DMS114 treated with DMSO at 0.1 percent for 48 hours (cell line): ENCODE data around the gene CDK7.
"Not testable (repeated sequence)": the region's sequence is repeated elsewhere in the genome, so short reads cannot be mapped to it uniquely, and the experiment has no call there.

ENCODE experiments used
- DNase-seq: peaks from one replicate; lab custom pipeline; 2025; ENCODE audit not compliant: unreplicated experiment; lab: John Stamatoyannopoulos, UW

CDK7 gene

DNA sequence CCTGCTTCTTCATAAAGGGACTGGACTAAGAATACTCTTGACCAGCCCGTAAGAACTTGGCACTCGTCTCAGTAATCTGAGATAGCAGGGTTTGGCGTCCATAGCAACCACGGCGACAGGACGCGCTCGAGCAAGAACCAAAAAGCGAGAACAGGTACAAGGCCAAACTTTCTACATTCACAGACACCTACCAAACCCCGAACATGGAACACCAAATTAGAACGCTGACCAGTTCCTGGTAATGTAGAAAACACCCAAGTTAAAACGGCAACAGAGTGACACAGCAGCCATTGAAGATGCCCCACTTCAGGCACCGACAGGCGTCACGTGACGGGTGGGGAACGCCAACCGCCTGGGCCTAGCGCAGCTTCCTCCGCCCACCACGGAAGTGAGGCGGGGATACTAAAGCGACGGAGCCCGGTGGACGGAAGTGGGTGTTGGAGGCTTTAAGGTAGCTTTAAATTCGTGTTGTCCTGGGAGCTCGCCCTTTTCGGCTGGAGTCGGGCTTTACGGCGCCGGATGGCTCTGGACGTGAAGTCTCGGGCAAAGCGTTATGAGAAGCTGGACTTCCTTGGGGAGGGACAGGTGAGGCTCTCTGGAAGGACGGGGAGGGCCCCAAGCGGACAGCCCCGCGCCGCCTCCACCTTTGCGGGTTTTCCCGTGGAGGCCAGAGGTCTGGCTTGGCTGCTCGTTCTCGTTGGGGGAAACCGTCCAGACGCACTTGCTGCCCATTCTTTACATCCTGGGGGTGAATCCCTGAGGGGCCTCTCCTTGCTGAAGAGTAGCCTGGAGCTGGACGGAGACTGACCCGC is at the start of gene CDK7:
Gene CDK7 (plus strand): TSS at position 430 of the 812 bp plus-strand sequence. CDS start 90 bp downstream, at position 520.
- DNase-seq = peak; percentile 92

DNA sequence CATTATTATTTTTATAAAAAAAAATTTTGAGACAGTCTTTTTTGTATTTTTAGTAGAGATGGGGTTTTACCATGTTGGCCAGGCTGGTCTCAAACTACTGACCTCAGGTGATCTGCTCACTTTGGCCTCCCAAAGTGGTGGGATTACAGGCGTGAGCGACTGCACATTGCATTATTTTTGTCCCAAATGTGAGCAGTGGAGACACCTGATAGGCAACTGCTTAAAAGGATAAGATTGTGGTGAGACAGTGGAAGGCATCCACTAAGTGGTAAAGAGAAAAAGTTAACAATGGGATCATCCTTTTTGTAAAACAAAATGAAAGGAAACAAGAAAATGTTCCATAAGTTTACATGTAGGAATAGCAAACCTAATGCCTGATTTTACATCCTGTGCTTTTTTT is 47.3 kb upstream of the CDK7 start:
- DNase-seq = no peak

DNA sequence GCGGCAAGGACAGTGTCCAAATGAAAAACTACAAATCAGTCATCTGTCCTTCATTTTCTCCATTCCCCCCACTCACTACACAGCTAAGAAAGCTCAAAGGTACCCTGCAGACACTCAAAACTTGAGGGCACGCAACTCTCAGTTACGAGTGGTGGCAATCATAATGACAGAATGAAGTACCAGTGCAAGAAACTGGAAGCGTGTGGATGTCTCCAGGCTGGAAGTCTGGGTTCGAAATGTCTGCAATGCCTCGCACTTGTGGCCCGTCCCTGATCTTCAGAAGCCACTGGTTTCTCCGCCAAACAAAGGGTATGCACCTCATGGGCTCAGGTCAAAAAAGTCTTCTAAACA is 45.9 kb upstream of the CDK7 start:
- no peak for DNase-seq

DNA sequence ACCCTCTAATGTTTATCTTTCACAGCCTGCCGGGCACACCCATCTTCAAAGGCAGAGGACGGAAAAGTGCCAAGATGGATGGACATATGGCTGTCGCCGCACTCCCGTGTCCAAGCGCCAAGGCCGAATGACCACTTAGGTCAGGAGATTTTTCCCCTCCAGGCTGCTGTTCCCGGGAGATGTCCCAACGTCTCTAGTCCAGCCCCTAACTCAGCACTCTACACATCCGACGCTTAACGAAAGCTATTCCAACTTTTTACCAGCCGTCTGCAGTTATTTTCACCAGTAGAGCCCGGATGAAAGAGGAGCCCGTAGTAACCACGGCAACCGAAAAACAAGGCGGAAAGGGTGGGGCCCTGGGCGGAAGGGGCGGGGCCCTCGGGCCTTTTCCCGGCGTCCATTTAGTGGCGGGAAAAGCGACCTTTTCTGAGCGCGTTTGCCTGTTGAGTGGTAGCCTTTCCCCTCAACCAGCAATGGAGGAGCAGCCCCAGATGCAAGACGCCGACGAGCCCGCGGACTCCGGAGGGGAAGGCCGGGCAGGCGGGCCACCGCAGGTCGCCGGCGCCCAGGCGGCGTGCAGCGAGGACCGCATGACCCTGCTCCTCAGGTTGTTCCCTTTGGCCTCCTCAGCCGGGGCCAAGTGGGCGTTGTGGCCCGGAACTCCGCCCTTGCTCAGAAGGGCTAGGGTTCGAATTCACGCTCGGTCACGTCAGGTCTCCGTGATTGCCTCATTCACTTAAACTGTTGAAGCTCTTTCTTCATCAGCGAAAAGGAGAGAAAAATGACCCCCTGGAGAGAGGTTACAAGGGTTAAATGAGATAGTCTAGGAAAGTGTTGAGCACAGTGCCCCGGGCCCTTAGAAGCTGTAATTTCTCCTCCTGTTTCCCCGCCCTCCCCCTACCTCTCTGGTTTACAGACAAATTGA is 45.3 kb upstream of the CDK7 start, which contains the start of gene CENPH:
Gene CENPH (plus strand): TSS at position 422 of the 925 bp plus-strand sequence. CDS start 52 bp downstream, at position 474.
- peak; percentile 93 for DNase-seq

DNA sequence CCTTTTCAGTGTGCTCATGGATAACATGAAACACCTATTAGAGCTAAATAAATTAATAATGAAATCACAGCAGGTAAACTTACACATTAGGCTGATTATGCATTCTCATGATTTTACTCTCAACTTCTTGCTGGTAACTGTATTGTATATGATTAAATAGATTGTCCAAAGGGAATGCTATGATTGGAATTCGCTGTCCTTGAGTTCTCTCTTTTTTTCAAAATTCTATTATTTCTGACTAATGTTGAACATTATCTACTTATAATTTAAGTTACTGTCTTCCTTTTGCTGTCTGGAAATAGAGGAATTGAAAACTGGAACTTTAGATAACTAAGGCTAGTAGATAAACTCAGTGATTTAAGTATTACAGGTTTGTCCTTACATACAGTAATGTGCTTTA is 32.2 kb upstream of the CDK7 start:
- DNase-seq = no peak

DNA sequence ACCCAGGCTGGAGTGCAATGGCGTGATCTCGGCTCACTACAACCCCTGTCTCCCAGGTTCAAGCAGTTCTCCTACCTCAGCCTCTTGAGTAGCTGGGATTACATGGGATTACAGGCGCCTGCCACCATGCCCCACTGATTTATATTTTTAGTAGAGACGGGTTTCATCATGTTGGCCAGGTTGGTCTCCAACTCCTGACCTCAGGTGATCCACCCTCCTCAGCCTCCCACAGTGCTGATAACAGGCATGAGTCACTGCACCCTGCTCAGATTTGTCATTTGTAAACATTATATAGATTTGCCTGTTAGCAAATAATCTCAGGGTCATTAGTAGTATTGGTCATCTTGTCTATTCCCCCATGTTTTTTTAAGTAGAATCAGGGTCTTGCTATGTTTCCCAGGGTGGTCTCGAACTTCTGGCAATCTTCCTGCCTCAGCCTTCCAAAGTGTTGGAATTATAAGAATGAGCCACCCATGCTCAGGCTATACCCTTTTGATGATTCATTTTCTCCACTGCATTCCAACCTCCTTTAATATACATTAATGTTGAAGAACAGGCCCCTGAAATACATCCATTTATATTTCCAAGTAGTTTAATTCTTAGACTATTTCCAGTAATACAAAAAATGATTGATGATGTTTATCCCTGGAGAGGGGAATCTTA is 28.0 kb upstream of the CDK7 start:
- no peak for DNase-seq

DNA sequence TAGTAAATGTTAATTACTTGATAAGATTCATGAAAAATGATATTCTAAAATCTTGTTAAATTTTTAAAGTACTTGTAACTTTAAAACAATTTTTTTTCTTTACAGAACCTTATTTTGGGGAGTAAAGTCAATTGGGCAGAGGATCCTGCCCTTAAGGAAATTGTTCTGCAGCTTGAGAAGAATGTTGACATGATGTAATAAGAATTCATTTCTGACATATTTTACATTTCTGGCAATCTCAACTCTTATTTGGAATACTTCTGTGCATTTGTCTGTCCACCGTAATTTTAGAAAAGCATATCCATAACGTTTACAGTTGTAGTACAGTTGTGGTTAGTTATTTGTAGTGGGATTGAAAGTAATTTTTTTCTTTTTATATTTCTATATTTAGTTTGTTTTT is 25.1 kb upstream of the CDK7 start:
- no peak for DNase-seq

DNA sequence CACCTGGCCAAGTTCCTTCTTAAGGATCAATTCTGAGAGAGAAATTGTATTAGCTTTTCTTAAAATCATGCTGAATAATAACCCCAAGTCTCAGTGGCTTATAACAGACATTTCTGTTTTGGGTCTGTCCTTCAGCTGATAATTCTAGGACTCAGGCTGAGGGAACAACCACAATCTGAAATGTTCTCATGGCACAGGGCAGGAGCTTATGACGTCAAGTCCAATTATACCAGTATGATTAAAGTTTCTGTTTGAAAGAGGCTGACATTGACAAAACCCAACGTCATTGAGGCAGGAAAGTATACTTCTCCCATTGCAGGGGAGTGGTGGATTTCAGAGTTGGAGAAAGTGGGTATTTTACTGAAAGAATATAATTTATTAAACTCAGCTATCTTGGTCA is 23.5 kb upstream of the CDK7 start:
- no peak for DNase-seq

DNA sequence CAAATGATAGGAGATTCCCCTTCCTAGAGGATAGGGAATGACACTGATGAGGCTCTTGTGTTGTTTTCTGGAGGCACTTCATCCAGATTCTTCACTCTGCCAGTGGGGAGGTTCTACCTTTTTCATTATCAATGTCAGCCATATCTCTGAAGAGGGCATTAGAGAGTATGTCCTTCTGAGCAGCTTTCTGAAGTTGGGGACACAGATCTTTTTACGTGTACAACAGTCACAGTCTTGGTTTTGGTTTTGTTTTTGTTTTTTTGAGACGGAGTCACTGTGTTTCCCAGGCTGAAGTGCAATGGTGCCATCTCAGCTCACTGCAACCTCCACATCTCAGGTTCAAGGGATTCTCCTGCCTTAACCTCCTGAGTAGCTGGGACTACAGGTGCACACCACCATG is 22.7 kb upstream of the CDK7 start:
- no peak for DNase-seq

DNA sequence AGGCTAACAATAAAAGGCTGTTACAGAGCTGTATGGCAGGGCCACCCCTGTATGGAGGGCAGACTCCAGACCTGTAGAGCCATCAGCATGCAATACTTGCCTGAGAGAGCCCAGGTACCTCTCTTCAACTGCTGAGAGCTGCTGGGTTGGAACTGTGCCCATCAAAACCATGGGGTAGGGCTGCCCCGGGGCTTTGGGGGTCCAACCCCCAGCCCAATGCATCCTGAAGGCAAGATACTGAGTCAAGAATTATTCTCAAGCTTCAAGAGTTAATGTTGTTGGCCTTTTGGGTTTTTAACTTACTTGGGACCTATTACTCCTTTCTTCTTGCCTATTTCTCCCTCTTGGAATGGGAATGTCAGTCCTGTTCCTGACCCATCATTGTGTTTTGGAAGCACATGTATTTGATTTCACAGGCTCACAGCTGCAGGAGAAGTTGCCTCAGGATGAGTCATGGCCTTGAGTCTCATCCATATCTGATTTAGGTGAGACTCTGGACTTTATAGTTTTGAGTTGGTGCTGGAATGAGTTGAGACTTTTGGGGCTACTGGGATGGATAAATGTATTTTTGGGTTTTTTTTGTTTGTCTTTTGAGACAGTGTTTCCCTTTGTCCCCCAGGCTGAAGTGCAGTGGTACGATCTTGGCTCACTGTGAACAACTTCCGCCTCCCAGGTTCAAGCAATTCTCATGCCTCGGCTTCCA is 21.0 kb upstream of the CDK7 start:
- no peak for DNase-seq

DNA sequence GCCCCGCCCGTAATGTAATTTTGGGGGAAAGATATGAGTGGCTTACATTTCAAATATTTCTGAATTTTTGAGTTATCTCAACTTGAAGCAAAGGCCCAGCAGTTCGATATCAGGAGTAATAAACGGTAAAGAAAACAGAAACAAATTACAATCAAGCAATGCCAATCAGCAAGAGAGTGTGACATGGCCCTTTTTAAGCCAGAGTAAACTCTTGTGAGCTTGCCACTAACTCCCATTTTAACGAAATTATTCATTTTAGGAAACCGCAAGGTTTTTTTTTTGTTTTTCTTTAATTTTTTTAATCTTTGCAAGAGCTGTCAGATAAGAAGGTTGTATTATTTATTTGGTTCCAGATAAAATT is 17.6 kb upstream of the CDK7 start:
- peak; percentile 56 for DNase-seq

DNA sequence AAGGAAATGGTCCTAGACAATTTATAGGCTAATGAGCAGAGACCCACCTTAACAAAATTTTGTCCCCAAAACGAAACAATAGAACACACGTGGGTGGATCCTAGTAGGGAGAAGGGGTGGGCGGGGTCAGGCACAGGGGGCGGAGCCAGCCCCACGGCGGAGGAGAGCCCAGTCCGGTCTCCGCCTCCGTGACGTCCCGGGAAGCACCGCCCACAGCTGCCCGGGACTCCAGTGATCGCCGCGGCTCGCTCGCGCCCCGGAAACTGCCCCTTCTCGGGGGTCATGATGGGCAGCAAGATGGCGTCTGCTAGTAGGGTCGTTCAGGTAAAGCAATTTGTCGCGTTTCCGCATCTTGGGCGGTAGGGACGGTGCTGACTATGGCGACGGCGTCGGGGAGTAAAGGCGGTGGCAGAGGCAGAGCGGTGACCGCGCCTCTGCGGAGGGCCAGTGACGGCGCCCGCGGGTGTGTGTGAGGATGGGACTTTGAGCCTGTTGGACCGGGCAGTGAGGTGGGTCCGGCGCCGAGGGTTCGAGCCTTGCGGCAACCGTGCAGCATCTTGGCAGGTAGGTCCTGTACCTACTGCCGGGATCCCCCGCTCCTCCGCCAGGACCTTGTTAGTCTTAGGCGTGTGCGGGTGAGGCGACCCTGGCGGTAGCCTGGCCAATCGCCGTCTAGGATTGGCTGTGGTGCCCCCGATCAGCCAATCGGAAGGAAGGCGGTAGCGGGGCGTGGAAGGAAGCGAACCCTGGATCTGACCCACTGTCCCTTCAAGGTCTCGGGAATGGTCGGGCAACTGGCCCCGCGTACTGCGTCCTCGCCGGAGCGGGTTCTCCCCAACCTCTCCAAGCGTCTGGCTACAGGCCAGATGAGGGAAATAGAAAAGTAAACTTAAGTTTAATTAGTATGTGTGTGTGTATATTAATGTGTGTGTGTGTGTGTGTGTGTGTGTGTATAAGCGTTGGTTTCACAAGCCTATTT is 16.8 kb upstream of the CDK7 start:
- DNase-seq = peak; percentile 89

DNA sequence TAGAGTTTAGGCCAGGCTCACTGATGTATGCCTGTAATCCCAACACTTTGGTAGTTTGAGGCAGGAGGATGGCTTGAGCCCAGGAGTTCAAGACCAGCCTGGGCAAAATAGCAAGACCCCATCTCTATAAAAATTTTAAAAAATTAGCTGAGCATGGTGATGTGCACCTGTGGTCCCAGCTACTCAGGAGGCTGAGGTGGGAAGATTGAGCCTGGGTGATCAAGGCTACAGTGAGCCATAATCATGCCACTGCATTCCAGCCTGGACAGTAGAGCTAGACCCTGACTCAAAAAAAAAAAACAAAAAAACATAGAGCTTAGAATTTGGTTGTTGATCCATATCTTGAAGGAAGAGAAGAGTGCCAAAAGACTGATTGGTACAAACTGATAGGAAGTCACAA is 14.7 kb upstream of the CDK7 start:
- no peak for DNase-seq

DNA sequence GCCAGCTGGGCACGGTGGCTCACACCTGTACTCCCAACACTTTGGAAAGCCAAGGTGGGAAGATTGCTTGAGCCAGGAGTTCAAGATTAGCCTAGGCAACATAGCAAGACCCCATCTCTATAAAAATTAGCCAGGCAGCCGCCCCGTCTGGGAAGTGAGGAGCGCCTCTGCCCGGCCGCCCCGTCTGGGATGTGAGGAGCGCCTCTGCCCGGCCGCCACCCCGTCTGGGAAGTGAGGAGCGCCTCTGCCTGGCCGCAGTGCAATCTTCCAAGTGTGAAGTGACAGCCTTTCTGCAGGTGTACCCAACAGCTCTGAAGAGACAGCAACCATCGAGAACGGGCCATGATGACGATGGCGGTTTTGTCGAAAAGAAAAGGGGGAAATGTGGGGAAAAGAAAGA is 14.3 kb upstream of the CDK7 start:
- not testable (repeated sequence) for DNase-seq

DNA sequence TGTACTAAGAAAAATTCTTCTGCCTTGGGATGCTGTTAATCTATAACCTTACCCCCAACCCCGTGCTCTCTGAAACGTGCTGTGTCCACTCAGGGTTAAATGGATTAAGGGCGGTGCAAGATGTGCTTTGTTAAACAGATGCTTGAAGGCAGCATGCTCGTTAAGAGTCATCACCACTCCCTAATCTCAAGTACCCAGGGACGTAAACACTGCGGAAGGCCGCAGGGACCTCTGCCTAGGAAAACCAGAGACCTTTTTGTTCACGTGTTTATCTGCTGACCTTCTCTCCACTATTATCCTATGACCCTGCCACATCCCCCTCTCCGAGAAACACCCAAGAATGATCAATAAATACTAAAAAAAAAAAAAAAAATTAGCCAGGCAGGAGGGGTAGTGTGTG is 13.9 kb upstream of the CDK7 start:
- DNase-seq = not testable (repeated sequence)

DNA sequence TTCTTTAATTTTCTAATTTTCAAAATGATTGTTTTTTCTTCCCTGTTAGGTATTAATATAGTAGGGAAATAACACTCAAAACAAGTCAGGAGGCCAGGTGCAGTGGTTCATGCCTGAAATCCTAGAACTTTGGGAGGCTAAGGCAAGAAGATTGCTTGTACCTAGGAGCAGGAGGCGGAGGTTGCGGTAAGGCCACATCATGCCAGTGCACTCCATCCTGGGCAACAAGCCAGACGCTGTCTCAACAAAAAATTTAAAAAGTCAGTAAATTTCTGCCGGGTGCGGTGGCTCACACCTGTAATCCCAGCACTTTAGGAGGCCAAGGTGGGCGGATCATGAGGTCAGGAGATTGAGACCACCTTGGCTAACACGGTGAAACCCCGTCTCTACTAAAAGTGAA is 10.2 kb upstream of the CDK7 start:
- no peak for DNase-seq

DNA sequence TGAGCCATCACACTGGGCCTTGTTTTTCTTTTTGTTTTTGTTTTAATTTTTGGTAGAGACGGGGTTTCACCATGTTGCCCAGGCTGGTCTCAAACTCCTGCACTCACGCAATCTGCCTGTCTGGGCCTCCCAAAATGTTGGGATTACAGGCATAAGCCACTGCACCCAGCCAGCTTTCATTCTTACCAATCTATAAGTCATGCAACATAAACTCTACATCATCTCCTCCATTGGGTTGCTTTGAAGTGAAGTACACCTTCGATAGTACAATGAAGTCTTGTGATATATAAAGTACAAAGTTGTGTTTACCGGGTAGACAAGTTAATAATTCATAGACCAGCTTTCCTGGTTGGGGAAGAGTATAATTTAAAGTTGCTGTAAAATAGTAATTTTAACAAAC is 8.8 kb upstream of the CDK7 start:
- no peak for DNase-seq

DNA sequence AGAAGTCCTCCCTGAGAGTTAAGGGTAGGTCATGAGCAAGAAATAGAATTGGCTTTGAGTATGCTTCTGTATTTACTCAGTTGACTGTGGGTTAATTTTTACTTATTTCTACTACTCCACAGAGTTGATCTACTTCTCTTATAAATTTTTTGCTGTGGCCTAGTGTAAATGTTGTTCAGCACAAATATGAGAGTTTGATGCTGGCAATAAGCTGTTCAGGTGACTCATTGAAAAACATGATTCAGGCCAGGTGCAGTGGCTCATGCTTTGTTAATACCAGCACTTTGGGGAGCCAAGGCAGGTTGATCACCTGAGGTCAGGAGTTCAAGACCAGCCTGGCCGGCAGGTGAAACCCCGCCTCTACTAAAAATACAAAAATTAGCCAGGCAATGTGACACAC is 4.5 kb upstream of the CDK7 start:
- DNase-seq = no peak

DNA sequence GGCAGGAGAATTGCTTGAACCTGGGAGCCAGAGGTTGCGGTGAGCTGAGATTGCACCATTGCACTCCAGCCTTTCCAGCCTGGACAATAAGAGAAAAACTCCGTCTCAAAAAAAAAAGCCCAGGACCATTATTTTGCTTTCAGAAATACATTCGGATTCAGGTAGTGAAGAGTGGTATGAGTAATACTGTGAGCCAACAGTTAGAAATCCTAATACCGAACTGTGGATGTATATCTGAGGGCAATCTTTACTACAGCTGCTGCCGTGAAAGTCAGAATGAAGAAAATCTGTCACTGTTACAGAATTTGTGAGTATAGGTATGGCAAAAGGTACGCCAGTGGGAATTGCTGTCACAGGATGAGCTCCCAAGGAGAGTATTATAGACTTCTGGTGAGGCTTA is 3.4 kb upstream of the CDK7 start:
- no peak for DNase-seq

DNA sequence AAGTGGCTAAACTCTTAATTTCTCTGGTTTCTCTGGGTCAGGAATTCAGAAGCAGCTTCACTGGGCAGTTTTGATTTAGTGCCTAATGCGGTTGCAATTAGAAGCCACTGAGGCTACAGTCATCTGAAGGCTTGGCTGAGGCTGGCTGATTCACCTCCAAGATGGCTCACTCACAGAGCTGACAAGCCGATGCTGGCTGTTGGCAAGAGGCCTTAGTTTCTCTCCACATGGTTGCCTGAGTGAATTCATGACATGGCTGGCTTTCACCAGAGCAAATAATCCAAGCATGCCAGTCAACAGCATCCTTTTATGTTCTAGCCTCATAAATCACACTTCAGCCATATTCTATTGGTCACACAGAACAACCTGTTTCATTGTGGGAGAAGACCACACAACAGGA is 2.8 kb upstream of the CDK7 start:
- no peak for DNase-seq
